Stimulated activated CD4-positive, alpha-beta T cell treated with anti-CD3 and anti-CD28 coated beads, TNF-alpha, amount 100 ng/mL, for 1 hour (primary cell): ENCODE measurements around the gene RGS7.
"Not testable (repeated sequence)": the region's sequence is repeated elsewhere in the genome, so short reads cannot be mapped to it uniquely, and the experiment has no call there.

Experiments
- DNase-seq, 3 donors: peaks; one replicate each; pipeline ENCODE4 v3.0.0-alpha.2; 2020; ENCODE audit warnings: low read depth in 3 of 3, low spot score in 1 of 3

RGS7 gene

GRCh38 chr1:241088075-241088474 lies 268.9 kb downstream of the RGS7 start:
- not testable (repeated sequence) for DNase-seq

GRCh38 chr1:241086686-241087085 lies 270.3 kb downstream of the RGS7 start:
- DNase-seq: no peak

DNA sequence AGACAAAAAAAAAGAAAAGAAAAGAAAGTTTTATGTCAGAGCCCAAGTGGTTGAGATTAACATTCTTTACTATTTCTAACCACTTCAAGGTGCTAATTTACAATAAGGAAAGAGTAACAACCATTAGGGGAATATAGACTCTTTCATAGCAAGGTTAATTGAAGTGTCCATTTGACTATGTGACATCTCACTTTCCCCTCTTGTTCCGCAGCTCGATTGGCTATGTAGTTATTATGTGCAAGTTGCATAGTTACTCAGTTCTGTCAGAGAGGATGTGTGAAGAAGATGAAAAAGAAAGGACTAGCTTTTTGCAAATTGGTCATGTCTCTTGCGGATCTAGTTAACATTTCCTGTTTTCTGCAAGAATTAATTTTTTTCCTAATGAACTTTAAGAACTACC lies 273.7 kb downstream of the RGS7 start:
- no peak for DNase-seq

DNA sequence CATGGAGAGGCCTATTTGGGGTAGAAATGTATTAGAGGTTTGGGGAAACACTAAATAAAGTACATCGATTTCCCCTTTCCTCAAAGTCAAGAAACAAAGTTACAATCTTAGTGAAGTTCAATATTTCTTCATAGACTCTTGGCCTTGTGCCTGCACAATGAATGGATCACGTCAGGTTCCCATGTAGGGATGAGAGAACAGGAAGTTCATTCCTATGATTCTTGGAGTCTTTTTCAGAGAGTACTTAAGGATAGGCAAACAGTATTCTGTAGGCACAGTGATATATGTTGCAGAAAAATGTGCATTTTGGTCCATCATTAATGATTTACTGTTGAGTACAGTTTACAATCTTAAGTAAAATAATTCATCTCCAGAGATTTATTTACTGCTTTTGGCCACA lies 275.5 kb downstream of the RGS7 start:
- DNase-seq: no peak

GRCh38 chr1:241079459-241079858 lies 277.5 kb downstream of the RGS7 start:
- DNase-seq: no peak

DNA sequence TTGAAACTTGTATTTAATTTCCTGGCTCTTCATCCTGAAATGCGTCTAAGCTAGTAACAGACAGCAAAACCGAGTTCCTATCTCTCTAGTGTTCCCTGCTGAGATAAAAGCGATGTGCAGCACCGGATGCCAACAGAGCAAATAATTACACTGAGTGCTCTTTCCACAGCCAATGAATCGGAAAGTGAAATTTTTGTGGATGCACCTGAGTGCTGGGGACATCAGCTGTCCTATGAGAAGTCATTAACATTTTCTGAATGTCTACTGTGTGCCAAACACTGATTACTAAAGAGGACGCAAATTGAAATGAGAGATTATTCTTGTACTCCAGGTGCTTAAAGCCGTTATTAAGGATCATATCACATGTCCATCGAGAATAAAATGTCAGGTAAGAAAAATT lies 278.0 kb downstream of the RGS7 start:
- DNase-seq: no peak

DNA sequence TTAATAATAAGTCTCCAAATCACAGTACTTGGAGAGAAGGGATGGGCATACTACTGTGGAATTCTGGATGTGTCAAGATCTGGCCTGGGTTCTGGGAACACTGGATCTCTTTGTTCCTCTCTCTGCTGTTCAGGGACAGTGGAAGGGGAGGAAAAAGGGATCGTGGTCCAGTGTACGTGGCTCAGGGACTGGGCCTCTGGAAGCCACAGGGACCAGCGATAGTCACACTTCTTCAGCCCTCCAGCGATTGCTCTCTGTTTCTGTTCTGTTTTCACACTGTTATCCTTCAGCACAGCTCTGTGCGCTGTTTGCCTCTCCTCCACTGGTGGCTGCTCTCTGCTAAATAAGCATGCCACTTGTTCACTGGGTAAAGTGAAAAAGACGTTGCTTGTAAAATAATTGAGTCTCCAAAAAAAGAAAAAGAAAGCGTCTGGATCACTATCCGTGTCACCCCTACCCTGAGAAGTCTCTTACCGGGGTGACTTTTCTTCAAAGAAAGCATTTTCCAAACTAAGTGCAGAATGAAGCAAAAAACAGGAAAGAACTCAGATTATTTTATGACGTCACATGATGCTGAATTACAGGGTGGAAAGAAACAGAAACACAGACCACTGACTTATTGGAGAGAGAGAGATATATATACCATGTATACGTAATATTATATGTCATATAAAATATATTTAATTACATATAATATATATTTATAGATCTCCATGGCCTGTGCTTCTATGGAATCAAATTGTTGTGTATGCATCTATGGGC lies 279.4 kb downstream of the RGS7 start:
- no peak for DNase-seq

DNA sequence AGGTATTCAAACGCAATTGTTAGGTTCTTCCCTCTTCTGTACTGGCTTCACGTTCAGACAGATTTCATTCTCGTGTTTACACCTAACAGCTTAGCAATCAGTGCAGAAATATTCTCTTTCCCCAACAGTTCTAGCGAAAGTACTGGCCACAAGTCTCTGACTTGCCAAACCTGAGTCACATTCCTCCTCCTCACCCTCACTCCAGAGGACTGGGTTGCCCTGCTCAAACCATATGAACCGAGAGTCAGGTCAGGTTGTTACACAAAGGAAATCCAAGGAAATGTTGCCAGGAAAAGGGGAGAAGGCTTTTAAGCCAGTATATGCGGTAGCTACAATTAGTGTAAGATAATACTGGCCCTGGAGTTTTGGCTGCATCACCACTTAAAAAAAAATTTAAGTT lies 282.5 kb downstream of the RGS7 start:
- DNase-seq: no peak

DNA sequence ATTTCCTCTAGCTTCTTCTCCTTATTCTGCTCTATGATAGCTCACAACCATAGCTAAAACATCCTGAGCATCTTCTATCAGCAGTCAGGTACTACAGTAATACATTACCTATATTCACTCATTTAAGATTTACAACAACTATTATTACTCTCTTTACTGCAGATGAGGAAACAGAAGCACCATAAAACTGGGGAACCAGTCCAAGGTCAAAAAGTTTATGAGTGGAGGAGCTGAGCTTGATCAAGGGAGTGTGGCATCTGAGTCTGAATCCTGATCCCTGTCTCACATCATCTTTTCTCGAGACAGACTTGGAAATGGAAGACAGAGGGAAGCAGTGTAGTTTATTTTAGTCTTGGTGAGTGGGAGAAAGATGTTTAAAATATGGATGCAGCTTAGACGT lies 288.6 kb downstream of the RGS7 start:
- DNase-seq: no peak

- DNase-seq: no peak
These were observed 293.7 kb downstream of the RGS7 start for GRCh38 chr1:241063276-241063675.

- DNase-seq: no peak
These were observed 295.9 kb downstream of the RGS7 start for GRCh38 chr1:241061062-241061461.

GRCh38 chr1:241048622-241049021 lies 308.4 kb downstream of the RGS7 start:
- DNase-seq: no peak

DNA sequence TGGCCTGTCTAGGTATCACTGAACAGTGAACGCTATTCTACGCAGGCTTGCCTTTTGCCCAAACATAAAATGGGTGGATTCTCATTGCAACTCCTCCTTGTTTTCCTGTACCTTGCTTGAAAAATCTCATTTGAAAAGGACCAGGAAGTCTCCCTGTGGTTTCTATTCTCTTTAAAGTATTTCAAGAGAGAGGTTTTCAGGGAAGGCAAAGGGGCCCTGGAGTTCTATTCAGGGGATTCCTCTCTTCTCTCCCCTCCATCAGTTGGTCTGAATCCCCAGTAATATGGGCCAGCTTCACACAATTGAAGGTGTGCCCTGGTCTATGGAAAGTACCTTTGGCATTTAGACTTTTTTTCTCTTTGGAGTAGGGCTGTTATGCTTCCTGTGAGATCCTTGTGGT lies 311.3 kb downstream of the RGS7 start:
- DNase-seq: no peak

GRCh38 chr1:241034203-241034936 lies 322.6 kb downstream of the RGS7 start:
- no peak for DNase-seq

- DNase-seq: no peak
These were observed 332.2 kb downstream of the RGS7 start for GRCh38 chr1:241024834-241025233.

DNA sequence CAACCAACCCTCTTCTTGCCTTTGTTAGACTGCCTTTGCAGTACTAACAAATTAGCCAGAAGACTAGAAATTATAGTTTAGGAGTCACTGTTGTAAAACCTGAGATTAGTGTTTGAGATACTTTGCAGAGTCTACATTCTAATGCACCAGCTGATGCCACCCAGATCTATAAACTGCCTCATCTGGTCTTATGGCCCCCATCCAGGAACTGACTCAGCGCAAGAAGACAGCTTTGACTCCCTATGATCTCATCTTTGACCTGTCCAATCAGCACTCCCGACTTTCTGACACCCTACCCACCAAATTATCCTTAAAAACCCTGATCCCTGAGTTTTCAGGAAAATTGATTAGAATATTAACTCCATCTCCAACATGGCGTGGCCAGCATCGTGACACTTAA lies 334.6 kb downstream of the RGS7 start:
- no peak for DNase-seq

DNA sequence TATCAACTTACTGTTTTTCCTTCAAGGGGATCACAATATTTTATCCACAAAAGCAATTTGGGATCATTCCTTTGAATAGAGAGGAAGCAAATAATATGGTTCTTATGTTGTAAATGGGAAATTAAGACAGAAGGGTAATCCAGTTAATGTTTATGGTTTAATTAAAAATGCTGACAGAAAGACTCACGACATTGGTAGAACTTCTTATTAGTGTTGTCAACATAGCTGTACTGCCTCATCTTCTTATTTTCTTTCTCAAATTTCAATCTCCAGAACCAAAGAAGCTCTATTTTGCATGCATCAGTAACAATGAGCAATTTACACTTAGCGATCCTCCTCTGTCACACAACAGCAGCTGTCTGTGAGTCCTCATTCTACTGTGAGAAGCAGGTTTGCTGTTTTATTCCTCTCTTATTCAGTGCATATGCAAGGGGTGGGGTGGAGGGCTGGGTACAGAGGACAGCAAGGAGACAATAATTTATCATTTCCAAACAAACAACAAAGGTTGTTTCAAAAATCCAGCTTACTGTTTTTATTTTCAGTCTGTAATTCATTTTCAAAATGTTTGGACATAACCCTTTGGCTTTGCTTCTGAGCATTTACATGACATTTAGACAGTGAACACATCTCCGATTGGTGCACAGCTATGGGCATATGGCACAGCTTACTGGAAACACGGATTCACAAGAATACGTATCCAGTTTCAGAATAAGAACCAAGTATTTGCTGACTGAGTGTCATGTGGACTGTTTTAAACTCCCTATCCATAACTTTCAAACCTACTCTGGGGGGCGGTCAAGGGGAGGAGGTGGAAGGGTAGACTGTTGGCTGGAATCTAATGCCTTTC lies 335.9 kb downstream of the RGS7 start:
- no peak for DNase-seq

DNA sequence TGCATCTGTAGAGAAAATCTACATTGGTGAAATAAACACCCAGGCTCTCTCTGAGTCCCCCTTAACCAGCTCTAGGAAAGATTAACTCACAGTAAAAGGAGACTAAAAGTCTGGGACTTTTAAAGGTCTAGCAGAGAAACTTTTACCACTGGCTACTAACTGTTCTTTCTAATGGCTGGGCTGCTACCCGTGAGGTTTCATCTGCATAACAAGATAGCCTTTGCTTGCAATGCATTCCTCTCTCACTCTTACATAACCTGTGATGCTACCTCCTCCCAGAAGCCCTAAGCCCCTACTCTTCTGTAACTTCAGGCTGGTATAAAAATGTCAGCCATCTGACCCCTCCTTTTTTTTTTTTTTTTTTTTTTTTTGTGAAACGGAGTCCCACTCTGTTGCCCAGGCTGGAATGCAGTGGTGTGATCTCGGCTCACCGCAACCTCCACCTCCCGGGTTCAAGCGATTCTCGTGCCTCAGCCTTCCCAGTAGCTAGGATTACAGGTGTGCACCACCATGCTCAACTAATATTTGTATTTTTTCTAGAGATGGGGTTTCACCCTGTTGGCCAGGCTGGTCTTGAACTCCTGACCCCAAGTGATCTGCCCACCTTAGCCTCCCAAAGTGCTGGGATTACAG lies 344.2 kb downstream of the RGS7 start:
- no peak for DNase-seq

GRCh38 chr1:241007668-241008067 lies 349.3 kb downstream of the RGS7 start:
- no peak for DNase-seq

DNA sequence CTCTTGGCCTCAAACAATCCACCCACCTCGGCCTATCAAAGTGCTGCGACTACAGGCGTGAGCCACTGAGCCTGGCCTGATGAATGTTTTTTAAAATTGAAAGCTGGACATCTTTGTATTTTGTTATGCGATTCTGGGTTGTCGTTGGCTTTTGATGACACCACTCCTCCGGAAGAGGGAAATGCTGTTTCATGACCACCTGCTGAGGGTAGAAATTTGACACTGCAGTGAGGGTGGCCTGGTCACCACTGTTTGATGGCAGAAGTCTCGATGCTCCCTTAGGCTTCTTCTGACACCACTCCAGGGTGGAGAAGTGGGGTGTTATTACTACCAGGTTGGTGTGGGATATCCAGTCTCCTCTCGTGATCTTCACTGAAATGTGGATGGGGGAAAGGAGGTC lies 357.2 kb downstream of the RGS7 start:
- DNase-seq: no peak

DNA sequence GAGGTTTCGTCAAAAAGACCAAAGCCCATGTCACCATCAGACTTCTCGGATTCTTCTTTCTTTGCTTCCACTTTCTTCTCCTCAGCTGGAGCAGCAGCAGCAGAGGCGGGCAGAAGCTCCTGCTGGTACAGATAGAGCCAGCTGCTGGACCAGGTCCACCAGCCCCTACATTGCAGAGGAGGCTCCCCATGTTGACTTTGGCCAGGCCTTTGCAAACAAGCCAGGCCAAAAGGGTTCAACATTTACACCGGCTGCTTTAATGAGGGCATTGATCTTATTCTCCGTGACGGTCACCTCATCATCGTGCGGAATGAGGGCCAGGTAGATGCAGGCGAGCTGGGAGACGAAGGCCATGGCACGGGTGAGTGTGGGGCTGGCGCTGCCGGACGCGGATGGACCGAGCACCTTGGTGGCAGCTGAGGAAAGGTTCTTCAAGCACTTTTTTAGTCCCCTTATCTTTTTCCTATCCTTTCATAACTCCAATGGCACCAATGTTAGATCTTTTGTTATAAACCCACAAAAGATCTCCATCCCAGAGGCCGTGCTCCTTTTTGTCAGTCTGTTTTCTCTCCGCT lies 358.5 kb downstream of the RGS7 start:
- no peak for DNase-seq
